H9 (cell line): ENCODE results near the gene RBX1. TPM values are rescaled to one million over a fixed set of nuclear protein-coding genes. Genes with fewer than 3 reads are reported as not detected.
A peak's percentile ranks its signal among the peaks of the same experiment; 100 is the strongest.

Source experiments
- DNase-seq: peaks from one replicate; pipeline ENCODE4 v3.0.0-alpha.2; 2017
- H2AFZ ChIP-seq: one replicate; pipeline ENCODE4 v1.6.1; 2013; ENCODE audit warnings: mild to moderate bottlenecking, low read length, control low read depth, moderate library complexity
- H2AK5ac ChIP-seq: 2 replicates; pipeline ENCODE4 v1.6.1; 2013; ENCODE audit warnings: low read length, control low read depth, mixed read lengths; ENCODE audit not compliant: insufficient read length
- H2BK120ac ChIP-seq: one replicate; pipeline ENCODE4 v1.6.1; 2013; ENCODE audit warnings: low read depth, mild to moderate bottlenecking, low read length, control low read depth, inconsistent platforms; ENCODE audit not compliant: poor library complexity, severe bottlenecking
- H2BK12ac ChIP-seq: 2 replicates; pipeline ENCODE4 v1.6.1; 2013; ENCODE audit warnings: low read length, control low read depth, mixed read lengths, low read depth; ENCODE audit not compliant: insufficient read length
- H2BK15ac ChIP-seq: 2 replicates; pipeline ENCODE4 v1.6.1; 2013; ENCODE audit warnings: low read depth, low read length, control low read depth
- H2BK20ac ChIP-seq: one replicate; pipeline ENCODE4 v1.6.1; 2013; ENCODE audit warnings: low read depth, mild to moderate bottlenecking, low read length, control low read depth, inconsistent platforms; ENCODE audit not compliant: poor library complexity, severe bottlenecking
- H2BK5ac ChIP-seq: 2 replicates; pipeline ENCODE4 v1.6.1; 2013; ENCODE audit warnings: low read length, control low read depth, mixed read lengths; ENCODE audit not compliant: insufficient read length
- H3K14ac ChIP-seq: 2 replicates; pipeline ENCODE4 v1.6.1; 2013; ENCODE audit warnings: low read length, control low read depth; ENCODE audit not compliant: insufficient read depth
- H3K18ac ChIP-seq: 2 replicates; pipeline ENCODE4 v1.6.1; 2013; ENCODE audit warnings: low read depth, mild to moderate bottlenecking, mixed read lengths, low read length, control low read depth; ENCODE audit not compliant: insufficient read length
- H3K23ac ChIP-seq: 2 replicates; pipeline ENCODE4 v1.6.1; 2013; ENCODE audit warnings: low read length, control low read depth, mixed read lengths, low read depth; ENCODE audit not compliant: insufficient read length
- H3K23me2 ChIP-seq: 2 replicates; pipeline ENCODE4 v1.6.1; 2013; ENCODE audit warnings: low read depth, mild to moderate bottlenecking, mixed read lengths, low read length, control low read depth; ENCODE audit not compliant: insufficient read length, poor library complexity, severe bottlenecking
- H3K27ac ChIP-seq: 2 replicates; pipeline ENCODE4 v1.5.1; 2013; ENCODE audit warnings: low read length, control low read depth, mixed read lengths, low read depth; ENCODE audit not compliant: insufficient read length
- H3K27me3 ChIP-seq: 2 replicates; pipeline ENCODE4 v1.6.1; 2013; ENCODE audit warnings: low read length, control low read depth, inconsistent platforms; ENCODE audit not compliant: insufficient read depth
- H3K4ac ChIP-seq: 2 replicates; pipeline ENCODE4 v1.6.1; 2013; ENCODE audit warnings: low read depth, mild to moderate bottlenecking, control low read depth, inconsistent platforms, low read length, moderate library complexity
- H3K4me1 ChIP-seq: 2 replicates; pipeline ENCODE4 v1.6.1; 2013; ENCODE audit warnings: low read length, control low read depth, inconsistent platforms; ENCODE audit not compliant: insufficient read depth
- H3K4me2 ChIP-seq: 2 replicates; pipeline ENCODE4 v1.6.1; 2013; ENCODE audit warnings: low read length, control low read depth, mixed read lengths; ENCODE audit not compliant: insufficient read length, insufficient read depth
- H3K56ac ChIP-seq: 2 replicates; pipeline ENCODE4 v1.6.1; 2013; ENCODE audit warnings: low read depth, mild to moderate bottlenecking, mixed read lengths, low read length, control low read depth; ENCODE audit not compliant: insufficient read length
- H3K79me1 ChIP-seq: 2 replicates; pipeline ENCODE4 v1.6.1; 2013; ENCODE audit warnings: low read depth, mild to moderate bottlenecking, moderate library complexity, low read length, control low read depth, inconsistent platforms; ENCODE audit not compliant: insufficient read depth, poor library complexity, severe bottlenecking
- H3K79me2 ChIP-seq: 2 replicates; pipeline ENCODE4 v1.6.1; 2013; ENCODE audit warnings: low read length, control low read depth, inconsistent platforms; ENCODE audit not compliant: insufficient read depth
- H3K9ac ChIP-seq: 2 replicates; pipeline ENCODE4 v1.6.1; 2013; ENCODE audit warnings: low read length, control low read depth, mixed read lengths; ENCODE audit not compliant: insufficient read length; ENCODE audit errors: extremely low read depth
- H3K9me3 ChIP-seq: one replicate; pipeline ENCODE4 v1.6.1; 2013; ENCODE audit warnings: low read depth, low read length, inconsistent platforms; ENCODE audit not compliant: control insufficient read depth
- H3T11ph ChIP-seq: one replicate; pipeline ENCODE4 v1.6.1; 2013; ENCODE audit warnings: mild to moderate bottlenecking, low read length, control low read depth, inconsistent platforms
- H4K20me1 ChIP-seq: one replicate; pipeline ENCODE4 v1.6.1; 2013; ENCODE audit not compliant: control insufficient read depth, insufficient read length, insufficient read depth
- H4K5ac ChIP-seq: 2 replicates; pipeline ENCODE4 v1.6.1; 2013; ENCODE audit warnings: low read depth, mild to moderate bottlenecking, mixed read lengths, low read length, control low read depth; ENCODE audit not compliant: insufficient read length
- H4K8ac ChIP-seq: replicated peaks from 2 replicates; pipeline ENCODE4 v1.6.1; 2013; ENCODE audit warnings: low read length, control low read depth, mixed read lengths, low read depth; ENCODE audit not compliant: insufficient read length
- H4K91ac ChIP-seq: 2 replicates; pipeline ENCODE4 v1.6.1; 2013; ENCODE audit warnings: low read depth, mild to moderate bottlenecking, moderate library complexity, mixed read lengths, low read length, control low read depth; ENCODE audit not compliant: insufficient read length
- H3K27ac Mint-ChIP-seq, 3 experiments: 2 replicates in 2 of 3; 3 replicates in 1 of 3; pipeline ENCODE4 v1.8.0; 2020 to 2021; ENCODE audit warnings: mixed read lengths in 3 of 3, mild to moderate bottlenecking in 1 of 3, moderate library complexity in 1 of 3
- H3K27me3 Mint-ChIP-seq: 2 replicates; pipeline ENCODE4 v1.8.0; 2021; ENCODE audit warnings: low read depth, mild to moderate bottlenecking, moderate library complexity, mixed read lengths
- H3K36me3 Mint-ChIP-seq, 3 experiments: 2 replicates in 2 of 3; 3 replicates in 1 of 3; pipeline ENCODE4 v1.8.0; 2020 to 2021; ENCODE audit warnings: low read depth in 3 of 3, mixed read lengths in 3 of 3; ENCODE audit not compliant: insufficient read depth in 1 of 3
- H3K4me1 Mint-ChIP-seq, 2 experiments: 2 replicates each; pipeline ENCODE4 v1.8.0; 2020; ENCODE audit warnings: mixed read lengths in 2 of 2
- H3K4me3 Mint-ChIP-seq, 2 experiments: 2 replicates in 1 of 2; 3 replicates in 1 of 2; pipeline ENCODE4 v1.8.0; 2020 to 2021; ENCODE audit warnings: mild to moderate bottlenecking in 2 of 2, mixed read lengths in 2 of 2, moderate library complexity in 1 of 2
- H3K9me3 Mint-ChIP-seq, 2 experiments: 2 replicates in 1 of 2; 3 replicates in 1 of 2; pipeline ENCODE4 v1.8.0; 2020; ENCODE audit warnings: mild to moderate bottlenecking in 2 of 2, mixed read lengths in 2 of 2, moderate library complexity in 1 of 2
- CTCF ChIP-seq: fragments of 200-600 bp; sonication (generic); conservative IDR thresholded peaks from 3 replicates; pipeline ENCODE4 v1.8.0; 2021; ENCODE audit warnings: antibody characterized with exemption, mild to moderate bottlenecking
- WGBS: extraction: QIAGEN DNeasy Blood & Tissue Kit; methylation state at CpG from one replicate; pipeline ENCODE4 v1.1.7; 2013; ENCODE audit warnings: missing lambda C conversion rate, low lambda C conversion rate, mixed read lengths; ENCODE audit not compliant: insufficient read length; ENCODE audit errors: extremely low coverage; 5-methylcytosine and 5-hydroxymethylcytosine counted together
- total RNA-seq: library from RNA; stranded (reverse); gene quantifications from 2 replicates; pipeline ENCODE4 v1.2.1, GENCODE V29; 2021

The RBX1 gene
- total RNA-seq, 1 experiment from 2014 or later: 85.6 TPM

GRCh38 chr22:40922484-40923303 is 28.5 kb upstream of the RBX1 start:
- H3K18ac ChIP-seq: no peak overlapping the region
- no peak overlapping the region for H3K4ac ChIP-seq
- H3K9me3 Mint-ChIP-seq: no peaks in the 10 kb centered on the region
- no peaks in the 10 kb centered on the region for H3K23me2 ChIP-seq
- DNase-seq: no peak
- no peaks in the 10 kb centered on the region for H3K27me3 ChIP-seq
- no peak overlapping the region for H2BK5ac ChIP-seq
- TF ChIP-seq CTCF: peak; percentile 79
- H4K8ac ChIP-seq: no peak overlapping the region
- H2AK5ac ChIP-seq: no peak overlapping the region
- H2BK12ac ChIP-seq: no peak overlapping the region
- H4K20me1 ChIP-seq: no peaks in the 10 kb centered on the region
- no peak overlapping the region for H3K9ac ChIP-seq
- no peak overlapping the region for H4K91ac ChIP-seq
- no peak overlapping the region for H3K27ac ChIP-seq
- H4K5ac ChIP-seq: no peak overlapping the region
- H3T11ph ChIP-seq: no peak overlapping the region
- H3K14ac ChIP-seq: no peak overlapping the region
- H3K4me2 ChIP-seq: no peak overlapping the region
- H2BK20ac ChIP-seq: no peak overlapping the region
- H3K27ac Mint-ChIP-seq: no peak overlapping the region
- no peak overlapping the region for H2BK15ac ChIP-seq
- no peak overlapping the region for H3K4me3 Mint-ChIP-seq
- H3K4me1 Mint-ChIP-seq: no peaks in the 10 kb centered on the region
- H3K9me3 ChIP-seq: no peaks in the 10 kb centered on the region
- WGBS: no CpG with 5 or more reads among the region's 5 CpGs
- peaks cover 16 to 44% (median 37%) of the 10 kb centered on the region in 3 experiments; a peak in 6 of 7 replicates for H3K36me3 Mint-ChIP-seq
- no peak overlapping the region for H2AFZ ChIP-seq
- no peak overlapping the region for H3K23ac ChIP-seq
- no peak overlapping the region for H2BK120ac ChIP-seq
- no peaks in the 10 kb centered on the region for H3K79me2 ChIP-seq
- H3K79me1 ChIP-seq: no peaks in the 10 kb centered on the region
- no peaks in the 10 kb centered on the region for H3K4me1 ChIP-seq
- H3K56ac ChIP-seq: no peak overlapping the region
- no peaks in the 10 kb centered on the region for H3K27me3 Mint-ChIP-seq
